LNCAP (cell line): ENCODE measurements around the gene C8G.

Experiments
- TF ChIP-seq, protein P1 (sequence below): fragments of 450-650 bp; IDR thresholded peaks from 2 replicates; pipeline ENCODE4 v1.5.1; 2017; ENCODE audit warnings: mild to moderate bottlenecking

The C8G gene

DNA sequence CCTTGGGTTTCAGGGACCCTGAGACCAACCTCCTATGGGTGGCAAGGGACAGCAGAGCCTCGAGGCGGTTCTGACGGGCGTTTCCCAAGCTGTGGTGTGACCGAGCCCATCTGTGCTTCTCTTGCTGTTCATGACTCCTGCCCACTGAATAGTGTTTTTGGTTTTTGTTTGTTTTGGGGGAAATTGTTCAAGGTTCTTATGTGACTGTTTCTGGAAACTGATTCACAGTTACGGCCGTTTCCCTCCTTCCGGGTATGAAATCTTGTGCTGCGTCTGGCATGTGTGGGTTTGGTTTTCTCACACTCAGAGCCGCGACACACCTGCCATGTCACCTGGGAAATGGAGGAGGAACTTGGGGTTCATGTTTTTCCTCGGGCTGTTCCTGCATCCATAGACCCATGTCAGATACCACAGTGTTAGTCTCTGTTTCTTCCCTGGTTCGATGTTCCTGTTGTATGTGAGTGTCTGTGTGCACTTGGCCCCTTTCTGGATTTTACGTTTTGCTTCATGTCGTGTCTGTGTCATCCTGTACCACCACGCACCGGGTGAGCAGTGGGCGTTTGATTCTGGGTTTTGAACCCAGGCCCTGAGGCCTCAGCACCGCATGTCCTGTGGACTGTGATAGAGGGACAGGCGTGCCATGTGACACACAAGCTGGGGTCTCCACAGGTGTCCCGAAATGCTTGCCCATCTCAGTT, 29.3 kb upstream of the C8G start:
- TF ChIP-seq, protein P1, sequence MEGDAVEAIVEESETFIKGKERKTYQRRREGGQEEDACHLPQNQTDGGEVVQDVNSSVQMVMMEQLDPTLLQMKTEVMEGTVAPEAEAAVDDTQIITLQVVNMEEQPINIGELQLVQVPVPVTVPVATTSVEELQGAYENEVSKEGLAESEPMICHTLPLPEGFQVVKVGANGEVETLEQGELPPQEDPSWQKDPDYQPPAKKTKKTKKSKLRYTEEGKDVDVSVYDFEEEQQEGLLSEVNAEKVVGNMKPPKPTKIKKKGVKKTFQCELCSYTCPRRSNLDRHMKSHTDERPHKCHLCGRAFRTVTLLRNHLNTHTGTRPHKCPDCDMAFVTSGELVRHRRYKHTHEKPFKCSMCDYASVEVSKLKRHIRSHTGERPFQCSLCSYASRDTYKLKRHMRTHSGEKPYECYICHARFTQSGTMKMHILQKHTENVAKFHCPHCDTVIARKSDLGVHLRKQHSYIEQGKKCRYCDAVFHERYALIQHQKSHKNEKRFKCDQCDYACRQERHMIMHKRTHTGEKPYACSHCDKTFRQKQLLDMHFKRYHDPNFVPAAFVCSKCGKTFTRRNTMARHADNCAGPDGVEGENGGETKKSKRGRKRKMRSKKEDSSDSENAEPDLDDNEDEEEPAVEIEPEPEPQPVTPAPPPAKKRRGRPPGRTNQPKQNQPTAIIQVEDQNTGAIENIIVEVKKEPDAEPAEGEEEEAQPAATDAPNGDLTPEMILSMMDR = no peak

DNA sequence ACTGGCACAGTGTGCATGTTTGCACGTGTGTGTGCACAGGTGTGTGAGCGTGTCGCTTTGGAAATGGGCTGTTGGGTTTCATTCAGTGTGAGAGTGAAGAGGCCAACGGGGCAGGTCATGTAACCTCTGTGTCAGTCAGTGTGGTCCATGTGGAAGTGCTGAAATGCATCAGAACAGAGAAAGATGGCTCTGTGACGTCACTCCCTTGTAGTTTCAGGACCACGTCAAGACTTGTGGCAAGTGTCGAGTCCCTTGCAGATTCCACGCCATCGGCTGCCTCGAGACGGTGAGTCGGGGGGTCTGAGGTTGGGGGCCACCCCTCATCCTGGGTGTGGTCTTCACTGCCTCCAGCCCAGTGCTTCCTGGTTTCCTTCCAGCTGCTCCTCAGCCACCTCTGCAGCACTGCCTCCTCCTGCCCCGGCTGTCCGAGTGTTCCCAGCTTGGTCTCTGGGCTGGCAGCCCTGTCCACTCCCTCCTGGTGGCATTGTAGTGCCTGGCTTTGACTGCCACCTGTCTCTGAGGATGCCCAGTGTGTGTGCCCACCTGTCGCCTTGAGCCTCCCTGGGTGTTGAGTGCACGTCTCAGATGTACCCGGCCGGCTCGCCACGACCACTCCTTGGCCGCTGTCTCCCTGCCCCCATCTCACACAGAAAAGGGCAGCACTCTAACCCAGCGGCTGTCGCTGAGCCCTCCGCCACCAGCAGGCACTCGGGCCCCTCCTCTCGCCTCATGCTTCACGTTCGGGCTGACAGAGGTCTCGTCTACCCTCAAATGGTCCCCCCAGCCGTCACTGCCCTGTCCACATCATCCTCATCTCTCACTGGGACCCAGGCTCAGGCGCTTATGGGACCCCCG, 28.5 kb upstream of the C8G start:
- TF ChIP-seq, protein P1 = no peak

DNA sequence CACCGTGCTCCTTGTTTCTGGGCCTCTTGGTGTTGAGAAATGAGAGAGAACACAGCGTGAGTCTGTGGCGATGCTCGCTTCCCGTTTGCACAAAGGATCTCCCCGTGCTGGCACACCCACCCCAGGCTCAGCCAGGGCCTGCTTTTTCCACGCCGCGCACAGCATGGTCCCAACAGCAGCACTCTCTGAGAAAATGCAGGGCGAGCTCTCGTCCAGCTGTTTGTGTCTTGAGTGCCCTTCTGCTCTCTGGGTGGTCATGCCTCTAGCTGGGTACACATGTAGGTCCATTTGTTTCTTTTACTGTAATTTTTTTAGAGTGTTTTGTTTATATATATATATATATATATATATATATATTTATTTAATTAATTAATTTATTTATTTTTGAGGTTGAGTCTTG, 27.1 kb upstream of the C8G start:
- TF ChIP-seq, protein P1 = no peak

DNA sequence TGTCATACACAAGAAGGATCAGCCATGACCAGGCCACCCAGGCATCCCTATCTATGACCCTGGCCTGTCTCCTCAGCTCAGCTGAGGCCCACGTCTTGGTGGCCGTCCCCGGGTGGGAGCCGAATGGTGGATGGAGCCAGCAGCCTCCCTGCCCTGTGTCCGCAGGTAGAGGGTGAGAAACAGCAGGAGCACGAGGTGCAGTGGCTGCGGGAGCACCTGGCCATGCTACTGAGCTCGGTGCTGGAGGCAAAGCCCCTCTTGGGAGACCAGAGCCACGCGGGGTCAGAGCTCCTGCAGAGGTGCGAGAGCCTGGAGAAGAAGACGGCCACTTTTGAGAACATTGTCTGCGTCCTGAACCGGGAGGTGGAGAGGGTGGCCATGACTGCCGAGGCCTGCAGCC, 25.0 kb upstream of the C8G start:
- TF ChIP-seq, protein P1 = no peak

DNA sequence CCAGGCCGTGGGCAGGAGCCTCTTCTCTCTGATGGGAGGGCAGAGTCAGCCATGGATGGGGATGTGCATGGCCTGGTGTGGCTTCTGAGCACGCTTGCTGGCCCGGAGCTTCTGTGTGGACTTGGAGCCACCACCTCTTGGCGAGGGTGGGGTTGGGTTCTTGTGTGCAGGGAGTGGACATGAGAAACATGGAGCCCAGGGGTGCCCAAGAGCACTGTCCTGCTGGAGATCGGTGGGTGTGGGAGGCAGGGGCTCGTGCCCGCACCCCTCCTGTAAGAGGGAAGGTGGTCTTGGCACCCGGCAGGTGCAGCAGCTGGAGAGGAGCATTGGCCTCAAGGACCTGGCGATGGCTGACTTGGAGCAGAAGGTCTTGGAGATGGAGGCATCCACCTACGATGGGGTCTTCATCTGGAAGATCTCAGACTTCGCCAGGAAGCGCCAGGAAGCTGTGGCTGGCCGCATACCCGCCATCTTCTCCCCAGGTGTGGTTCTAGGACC, 24.3 kb upstream of the C8G start:
- TF ChIP-seq, protein P1 = no peak

DNA sequence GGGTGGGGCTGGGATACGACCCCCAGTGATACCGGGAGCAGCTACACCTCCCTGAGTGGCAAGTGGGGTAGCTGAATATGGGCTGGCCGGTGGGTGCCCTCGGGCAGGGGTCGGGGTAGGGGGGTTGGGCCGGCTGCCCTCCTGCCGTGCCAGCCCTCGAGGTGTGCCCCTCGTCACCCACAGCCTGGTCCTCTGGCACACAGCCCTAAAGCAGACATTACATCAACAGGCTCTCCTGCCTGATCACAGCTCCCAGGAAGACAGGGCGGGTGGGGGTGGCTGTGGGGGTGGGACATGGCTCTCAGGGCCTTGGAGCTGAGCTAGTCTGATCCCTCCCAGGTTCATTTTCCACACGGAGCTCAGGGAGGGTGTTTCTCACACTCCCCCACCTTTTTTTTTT, 23.7 kb upstream of the C8G start:
- TF ChIP-seq, protein P1 = no peak

DNA sequence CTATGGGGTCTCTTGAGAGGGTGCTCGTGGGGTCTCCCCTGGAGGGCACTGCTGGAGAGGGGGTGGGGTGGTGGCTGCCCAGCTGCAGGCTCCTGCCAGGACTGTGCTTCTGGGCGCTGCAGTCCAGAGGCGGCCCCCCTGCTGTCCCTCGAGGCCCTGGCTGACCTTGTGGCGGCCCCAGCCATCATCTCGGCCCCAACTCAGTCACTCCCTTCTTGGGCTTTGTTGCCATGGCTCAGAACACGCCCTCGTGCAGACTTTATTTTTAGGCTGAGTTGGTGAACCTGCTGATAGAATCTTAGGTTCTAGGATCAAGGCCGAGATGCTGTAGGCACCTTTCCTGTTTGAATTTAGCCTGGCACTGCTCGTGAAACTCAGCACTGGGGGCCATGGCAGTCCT, 23.3 kb upstream of the C8G start:
- TF ChIP-seq, protein P1 = no peak
